GM19372 (cell line): ENCODE data around the gene RUNX1.

Experiments
- ATAC-seq: cut with Tn5 transposase; IDR thresholded peaks from one replicate; pipeline ENCODE4 v1.9.1; 2021; ENCODE audit warnings: mild to moderate bottlenecking, low read depth, moderate library complexity; ENCODE audit not compliant: unreplicated experiment

RUNX1 gene

GRCh38 chr21:34930971-34931370 lies 118.1 kb downstream of the RUNX1 start:
- no peak for ATAC-seq

GRCh38 chr21:34928637-34929036 lies 120.5 kb downstream of the RUNX1 start:
- no peak for ATAC-seq

- no peak for ATAC-seq
These were observed 121.1 kb downstream of the RUNX1 start for GRCh38 chr21:34927992-34928391.

DNA sequence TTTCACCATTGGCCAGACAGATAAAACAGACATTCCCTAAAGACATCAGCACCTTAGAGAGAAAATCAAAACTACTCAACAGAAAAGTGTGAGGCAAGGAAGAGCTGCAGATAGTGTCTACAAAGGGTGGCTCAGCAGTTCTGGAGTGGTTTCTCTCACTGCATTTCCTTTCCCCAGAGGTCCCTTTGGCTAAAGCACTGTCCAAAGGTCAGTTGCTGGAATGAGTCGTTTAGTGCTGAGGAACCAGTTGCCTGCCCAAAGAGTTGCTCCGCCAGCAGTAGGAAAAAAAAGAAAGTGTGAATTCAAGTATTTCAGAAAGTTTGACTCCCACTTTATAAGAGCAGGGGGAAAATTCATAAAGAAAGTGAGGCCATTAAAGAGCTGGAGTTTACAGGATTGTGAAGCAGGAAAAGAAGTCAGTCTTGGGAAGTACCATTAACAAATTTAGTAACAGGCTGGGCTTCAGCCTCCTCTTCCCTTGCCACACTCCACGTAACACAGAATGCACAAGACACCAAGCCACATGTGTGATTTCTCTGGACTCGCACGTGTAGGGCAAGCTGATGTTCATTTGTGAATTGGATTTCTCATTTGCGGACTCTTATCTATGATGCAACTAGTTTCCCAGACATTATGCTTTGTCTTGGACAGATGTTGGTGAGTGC lies 122.2 kb downstream of the RUNX1 start:
- ATAC-seq: no peak

GRCh38 chr21:34925597-34925996 lies 123.5 kb downstream of the RUNX1 start:
- ATAC-seq: no peak

- no peak for ATAC-seq
These were observed 124.2 kb downstream of the RUNX1 start for GRCh38 chr21:34924771-34925419.

GRCh38 chr21:34924194-34924593 lies 124.9 kb downstream of the RUNX1 start:
- no peak for ATAC-seq

- ATAC-seq: no peak
These were observed 125.5 kb downstream of the RUNX1 start for GRCh38 chr21:34923626-34924025.

- ATAC-seq: no peak
These were observed 125.9 kb downstream of the RUNX1 start for GRCh38 chr21:34923202-34923601.

DNA sequence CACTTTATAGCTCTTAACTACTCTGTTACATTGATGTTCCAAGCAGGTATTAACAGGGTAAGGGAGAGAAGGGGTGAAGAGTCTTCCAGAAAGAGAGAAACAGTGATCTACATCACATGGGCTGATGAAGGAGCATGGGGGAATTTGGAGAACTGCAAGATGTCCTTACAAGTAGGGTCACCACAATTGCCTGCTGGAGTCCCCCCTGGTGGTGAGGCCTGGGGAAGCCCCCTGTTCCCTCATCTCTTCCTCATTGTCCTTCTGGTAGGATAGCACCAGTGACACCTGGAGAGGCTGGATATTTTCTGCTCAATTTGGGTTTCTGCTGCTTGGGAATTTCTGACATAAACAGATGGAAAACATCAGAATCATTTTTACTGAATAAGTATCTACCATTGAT lies 126.6 kb downstream of the RUNX1 start:
- ATAC-seq: no peak

DNA sequence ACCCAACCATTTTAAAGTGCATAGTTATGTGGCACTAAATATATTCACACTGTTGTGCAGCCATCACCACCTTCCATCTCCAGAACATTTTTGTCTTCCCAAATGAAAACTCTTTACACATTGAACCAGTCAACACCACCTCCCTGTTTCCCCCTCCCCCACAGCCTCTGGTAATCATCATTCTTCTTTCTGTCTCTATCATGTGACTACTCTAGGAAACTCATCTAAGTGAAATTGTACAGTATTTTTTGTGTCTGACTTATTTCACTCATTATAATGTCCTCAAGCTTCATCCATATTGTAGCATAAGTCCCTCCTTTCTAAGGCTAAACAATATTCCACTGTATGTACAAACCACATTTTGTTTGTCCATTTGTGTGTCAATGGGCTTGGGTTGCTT lies 128.0 kb downstream of the RUNX1 start:
- no peak for ATAC-seq

DNA sequence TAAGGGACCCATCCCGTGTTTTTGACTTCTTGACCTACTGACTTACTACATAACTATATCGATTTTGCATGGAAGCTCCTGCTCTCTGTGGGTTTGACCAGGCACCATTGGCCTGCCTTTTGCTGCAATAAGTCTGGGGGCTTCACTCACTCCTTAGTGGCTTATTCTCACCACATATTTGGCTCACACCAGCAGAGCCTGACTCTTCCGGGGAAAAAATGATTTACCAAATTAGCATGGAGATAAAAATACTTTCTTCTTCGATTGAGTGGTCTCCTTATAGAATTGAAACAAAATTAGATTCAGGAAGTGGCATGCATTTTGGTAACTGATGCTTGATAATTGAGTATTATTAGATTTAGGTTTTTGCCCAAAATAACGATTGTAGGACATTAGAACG lies 129.7 kb downstream of the RUNX1 start:
- ATAC-seq: no peak

- no peak for ATAC-seq
These were observed 132.7 kb downstream of the RUNX1 start for GRCh38 chr21:34916446-34916845.

- no peak for ATAC-seq
These were observed 133.7 kb downstream of the RUNX1 start for GRCh38 chr21:34915364-34915841.

DNA sequence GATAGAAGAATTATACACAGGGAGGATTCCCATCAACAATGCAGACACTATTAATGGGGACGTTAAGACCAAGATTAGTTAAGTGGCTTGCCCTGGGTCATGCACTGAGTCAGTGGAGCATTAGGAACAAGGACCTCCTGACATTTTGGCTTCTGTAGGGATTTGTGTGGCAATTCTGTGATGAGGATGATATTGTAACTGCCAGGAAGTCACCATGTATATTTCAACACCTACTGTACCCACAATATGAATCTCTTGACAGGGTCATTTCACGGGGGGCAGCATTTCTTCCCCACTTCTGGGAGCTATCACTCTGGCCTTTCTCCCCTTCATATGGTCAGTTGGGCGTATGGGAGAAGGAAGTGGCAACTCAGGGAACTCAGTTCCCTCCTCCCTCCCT lies 134.9 kb downstream of the RUNX1 start:
- no peak for ATAC-seq

- no peak for ATAC-seq
These were observed 135.3 kb downstream of the RUNX1 start for GRCh38 chr21:34913811-34914210.

DNA sequence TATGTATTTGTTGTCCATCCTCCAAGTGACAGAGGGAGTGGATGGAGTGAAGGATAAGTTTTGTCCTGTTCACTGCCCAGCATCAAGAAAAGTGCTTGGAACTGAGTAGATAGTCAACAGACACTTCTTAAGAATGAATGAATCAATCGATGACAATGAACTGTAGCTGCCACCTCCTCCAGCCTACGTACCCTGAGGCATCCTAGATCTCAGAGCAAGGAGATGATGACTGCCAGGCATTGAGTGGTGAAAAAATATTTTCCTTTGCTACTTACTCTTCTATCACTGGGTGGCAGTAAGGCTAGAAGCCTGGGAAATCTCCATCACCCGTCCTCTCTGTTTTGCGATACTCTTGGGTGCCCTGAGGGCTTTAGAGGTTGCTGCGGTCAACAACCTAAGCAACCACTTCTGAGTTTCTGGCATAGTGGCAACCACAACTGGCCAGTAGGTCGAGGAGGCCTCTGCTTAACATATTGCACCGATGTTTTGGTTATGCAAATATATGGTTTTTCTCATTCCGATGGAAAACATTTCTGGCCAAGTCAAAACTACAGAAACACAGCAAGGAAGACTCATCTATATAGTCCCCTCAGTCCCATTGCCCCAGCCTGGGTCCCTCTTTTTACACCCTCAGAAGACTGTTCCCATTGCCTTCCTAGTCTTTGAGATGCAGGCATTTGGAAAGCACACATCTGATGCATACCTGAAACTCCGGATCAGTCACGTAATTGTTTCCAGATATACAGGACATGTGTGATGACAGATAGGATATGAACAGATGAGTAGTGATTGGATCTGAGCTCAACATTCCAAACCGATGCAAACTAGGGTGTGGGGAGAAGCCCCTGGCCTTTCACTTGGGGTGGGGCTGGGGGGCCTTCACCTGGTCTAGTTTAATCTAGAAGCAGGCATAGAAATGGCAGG lies 136.8 kb downstream of the RUNX1 start:
- no peak for ATAC-seq

GRCh38 chr21:34911360-34911759 lies 137.7 kb downstream of the RUNX1 start:
- ATAC-seq: no peak

DNA sequence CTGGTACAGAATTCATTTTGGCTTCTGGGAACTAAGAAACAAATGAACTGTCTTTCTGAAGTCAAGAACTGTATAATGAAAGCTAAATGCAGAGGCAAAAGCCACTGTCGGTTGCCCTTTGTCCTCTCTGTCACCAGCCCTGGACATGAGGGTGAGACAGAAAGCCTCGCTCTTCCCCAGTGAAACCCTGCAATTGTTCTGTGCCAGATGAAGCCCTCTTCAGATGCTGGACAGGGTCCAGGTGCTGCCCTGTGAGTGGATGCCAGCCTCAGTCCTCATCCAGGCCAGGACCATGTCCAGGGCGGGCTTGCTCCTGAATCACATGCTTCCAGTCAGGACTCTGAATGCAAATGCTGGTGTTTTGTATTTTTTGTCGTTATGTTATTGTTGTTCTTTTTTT lies 138.7 kb downstream of the RUNX1 start:
- no peak for ATAC-seq

DNA sequence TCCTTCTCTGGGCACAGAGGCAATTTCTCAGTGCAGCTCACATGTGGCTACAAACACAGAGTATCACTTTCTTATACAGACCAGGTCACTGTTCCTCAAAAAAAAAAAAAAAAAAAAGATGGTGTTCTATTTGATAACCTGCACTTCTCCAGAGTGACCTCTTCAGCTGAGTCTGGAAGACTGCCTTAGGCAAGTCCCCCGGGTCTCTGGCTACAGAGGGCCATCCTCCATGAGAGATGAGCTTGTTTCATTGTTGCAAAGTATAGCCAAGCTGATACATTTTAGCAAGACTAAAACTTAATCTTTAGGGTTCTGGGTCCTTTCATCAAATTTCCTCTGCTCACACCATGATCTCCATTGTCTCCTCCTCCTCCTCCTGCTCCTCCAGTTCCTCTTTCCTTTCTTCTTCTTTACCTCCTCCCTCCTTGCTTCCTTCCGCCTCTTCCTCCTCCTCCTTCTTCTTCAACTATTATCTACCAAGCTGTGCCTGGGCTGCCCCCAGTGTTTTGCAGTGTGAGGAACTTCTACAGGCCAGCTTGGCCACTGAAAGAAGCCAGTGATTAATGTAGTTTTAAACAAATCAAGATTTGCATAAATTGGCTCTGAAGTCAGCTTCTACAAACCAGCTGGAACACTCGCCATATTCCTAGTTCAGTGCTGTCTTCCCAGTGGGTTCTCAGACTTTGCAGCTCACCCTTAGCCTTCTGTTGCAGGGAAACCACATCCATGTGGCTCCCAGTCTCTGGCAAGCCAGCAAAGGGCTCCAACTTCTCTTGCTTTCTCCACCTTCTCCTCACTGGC lies 139.4 kb downstream of the RUNX1 start:
- ATAC-seq: no peak
